GM18499 (cell line): ENCODE results near the gene SFT2D3.

Source experiments
- ATAC-seq: cut with Tn5 transposase; IDR thresholded peaks from one replicate; pipeline ENCODE4 v1.9.1; 2021; ENCODE audit warnings: moderate number of reproducible peaks; ENCODE audit not compliant: insufficient read depth, unreplicated experiment

Gene SFT2D3

DNA sequence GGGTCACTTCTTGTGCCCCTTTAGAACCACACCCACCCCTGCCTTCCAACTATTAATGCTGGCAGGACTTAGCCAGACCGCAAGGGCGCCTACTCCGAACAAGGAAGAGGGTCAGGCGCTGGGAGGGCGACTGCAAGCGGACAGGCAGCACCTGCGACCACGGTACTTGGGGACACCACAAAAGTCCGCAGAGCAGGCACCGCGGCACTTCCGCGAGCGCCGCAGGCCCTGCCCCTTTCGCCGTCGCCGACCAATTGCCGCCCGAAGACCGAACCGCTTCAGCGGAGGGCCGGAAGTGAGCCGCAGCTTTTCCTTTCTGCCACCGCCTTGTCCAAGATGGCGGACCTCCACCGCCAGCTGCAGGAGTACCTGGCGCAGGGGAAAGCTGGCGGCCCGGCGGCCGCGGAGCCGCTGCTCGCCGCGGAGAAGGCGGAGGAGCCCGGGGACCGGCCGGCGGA is at the start of gene SFT2D3:
Gene SFT2D3, plus strand, starts transcription at position 305 of the 458 bp plus-strand sequence. Its CDS starts 32 bp downstream, at position 337.
- ATAC-seq = peak; percentile 48

DNA sequence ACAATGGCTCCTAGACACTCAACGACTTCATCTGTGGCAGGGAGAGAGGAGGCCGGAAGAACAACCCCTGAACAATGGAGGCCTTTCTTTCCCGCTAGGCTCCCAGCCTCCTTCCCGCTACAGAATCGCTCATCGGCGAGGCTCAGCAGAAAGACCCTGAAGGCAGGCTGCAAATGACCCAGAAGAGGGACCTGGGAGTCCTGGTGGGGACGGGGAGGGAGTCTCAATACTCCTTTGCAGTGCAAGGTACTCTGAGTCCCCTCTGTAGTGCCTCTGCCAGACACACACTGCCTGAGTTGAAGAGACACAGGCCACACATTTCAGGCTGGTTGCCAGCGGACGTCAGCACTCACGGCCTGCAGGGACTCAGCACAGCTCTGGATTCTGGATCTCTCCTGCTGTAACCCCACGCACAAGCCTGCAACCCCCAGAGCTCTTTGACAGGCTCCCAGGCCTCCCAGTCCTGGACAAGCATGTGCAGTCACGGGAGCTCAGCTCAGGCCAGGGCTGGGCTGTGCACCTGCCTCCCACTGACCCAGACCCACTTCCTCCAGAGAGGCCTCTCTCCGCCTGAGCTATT is 49.2 kb upstream of the SFT2D3 start:
- no peak for ATAC-seq

DNA sequence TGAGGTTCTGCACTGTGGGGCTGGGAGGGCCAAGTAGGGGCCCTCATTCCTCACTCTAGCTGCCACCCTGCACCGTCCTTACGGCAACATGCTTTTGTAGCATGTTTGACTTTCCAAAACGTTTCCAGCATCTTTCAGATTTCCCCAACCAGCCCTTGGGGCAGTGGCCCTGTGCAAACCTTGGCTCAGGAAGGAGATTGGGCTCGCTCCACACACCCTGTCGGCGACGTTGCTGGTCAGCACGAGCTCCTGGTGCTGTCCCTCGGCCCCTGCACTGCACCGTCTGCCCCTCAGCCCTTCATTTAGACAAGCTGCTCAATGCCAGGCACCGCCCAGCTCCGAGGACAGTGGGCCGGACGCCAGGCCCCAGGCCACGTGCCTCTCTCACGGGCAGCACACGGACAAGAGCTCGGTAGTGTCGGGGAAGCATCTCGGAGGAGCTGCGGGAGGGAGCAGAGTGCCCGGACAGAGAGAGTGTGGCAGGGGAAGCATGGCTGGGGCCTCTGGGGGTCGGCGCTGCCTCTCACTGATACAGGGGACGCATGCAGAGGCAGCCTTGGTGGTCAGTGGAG is 48.4 kb upstream of the SFT2D3 start:
- no peak for ATAC-seq

- no peak for ATAC-seq
Observed at GRCh38 chr2:127653421-127654083, 47.7 kb upstream of the SFT2D3 start.

DNA sequence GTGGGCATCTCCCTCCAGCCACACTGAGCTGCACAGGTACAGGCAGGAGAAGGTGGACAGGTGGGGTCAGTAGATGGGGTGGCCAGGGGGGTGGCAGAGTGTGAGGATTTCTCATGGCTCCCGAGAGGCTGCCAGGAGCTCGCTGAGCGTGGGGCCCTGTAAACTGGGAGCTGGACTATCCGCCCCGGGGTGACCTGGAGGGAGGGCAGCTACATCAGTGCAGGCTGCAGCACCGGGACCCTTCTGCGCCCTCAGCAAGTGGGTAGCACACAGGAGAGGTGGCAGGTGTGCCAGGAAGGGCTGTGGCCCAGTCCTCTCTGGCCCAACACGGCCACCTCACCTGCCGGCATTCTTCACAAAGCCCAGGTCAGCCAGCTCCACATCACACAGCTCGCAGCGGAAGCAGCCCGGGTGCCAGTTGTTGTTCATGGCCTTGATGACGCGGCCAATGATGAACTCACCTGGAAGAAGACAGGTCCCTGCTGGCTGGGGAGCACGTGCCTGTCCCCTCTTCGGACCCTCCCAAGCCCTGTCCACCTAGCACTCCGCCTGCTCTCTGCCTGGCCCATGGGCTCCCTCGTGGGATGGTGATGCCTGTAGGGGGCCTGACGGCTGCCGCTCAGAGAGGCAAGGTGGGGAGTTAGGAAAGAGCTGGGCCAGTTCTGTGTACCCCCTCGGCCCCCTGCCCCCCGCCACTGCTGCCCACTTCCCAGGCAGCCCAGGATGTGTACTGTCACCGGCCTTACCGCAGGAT is 47.0 kb upstream of the SFT2D3 start:
- ATAC-seq = no peak

- no peak for ATAC-seq
Observed at GRCh38 chr2:127654838-127655175, 46.5 kb upstream of the SFT2D3 start.

DNA sequence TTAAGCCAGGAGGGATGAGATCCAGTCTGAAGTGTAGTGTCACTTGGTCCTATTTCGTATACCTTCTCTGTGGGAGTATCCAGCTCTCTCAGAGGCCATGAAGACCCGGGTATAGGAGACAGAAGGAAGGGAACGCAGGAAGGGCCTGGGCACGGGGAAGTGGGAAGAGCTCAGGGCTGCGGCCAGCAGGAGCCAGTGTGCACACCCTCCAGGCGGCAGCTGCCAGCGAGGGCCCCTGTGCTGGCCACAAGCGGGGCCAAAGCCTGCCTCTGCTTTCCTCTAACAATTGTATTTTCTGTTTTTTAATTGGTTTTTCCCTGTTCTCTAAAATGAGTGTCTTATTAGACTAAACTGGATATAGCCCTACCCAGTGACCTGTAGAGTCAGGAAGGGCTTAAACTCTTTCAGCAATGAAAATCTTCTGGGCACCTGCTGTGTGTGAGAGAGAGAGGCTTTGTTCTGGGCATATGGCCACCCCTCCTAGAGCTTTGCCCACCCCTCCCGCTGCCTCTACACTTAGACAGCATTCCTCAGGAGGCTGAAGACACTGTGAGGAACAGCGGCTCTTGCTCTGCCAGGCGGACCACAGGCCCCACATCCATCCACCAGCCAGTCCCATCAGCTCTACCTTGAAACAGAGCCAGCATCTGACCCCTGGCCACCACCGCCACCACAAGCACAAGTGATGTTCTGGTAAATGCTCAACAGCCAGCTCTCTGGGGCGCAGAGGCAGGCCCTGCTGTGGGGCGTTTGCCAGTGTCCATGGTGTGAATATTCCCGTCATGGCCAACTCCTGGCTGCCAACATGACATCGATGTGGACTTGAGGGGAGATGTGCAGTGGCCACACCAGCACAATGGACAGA is 45.9 kb upstream of the SFT2D3 start:
- ATAC-seq = no peak

- ATAC-seq = no peak
Observed at GRCh38 chr2:127656569-127657231, 44.6 kb upstream of the SFT2D3 start.

DNA sequence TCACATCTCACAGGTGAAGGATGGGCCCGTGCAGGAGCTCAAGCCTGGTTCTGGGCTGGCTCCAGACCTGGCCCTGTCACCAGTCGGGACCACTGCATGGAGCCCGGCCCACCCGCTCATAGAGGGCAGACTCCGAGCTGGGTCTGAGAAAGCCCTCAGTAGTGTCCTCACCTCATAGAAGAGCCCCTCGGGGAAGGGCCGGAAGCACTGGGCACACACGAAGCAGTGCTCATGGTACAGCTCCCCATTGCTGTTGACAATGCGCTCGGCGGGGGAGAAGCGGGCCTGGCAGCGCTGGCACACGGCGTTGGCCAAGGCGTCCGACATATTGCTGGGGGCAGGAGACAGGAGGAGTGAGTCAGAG is 44.1 kb upstream of the SFT2D3 start:
- no peak for ATAC-seq

DNA sequence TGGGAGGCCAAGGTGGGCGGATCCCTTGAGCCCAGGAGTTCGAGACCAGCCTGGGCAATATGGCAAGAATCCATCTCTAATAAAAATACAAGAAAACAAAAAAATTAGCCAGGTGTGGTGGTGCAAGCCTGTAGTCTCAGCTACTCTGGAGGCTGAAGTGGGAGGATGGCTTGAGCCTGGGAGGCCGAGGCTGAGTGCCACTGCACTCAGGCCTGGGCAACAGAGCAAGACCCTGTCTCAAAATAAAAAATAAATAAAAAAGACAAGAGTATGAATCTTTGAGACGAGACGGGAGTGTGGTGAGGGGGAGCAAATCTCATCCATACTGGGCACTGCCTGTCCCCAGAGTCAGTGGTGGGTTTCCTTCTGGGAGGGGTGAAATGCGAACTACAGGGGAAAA is 43.2 kb upstream of the SFT2D3 start:
- ATAC-seq = no peak

GRCh38 chr2:127658641-127659407 is 42.5 kb upstream of the SFT2D3 start:
- no peak for ATAC-seq

- ATAC-seq = no peak
Observed at GRCh38 chr2:127659408-127660290, 41.6 kb upstream of the SFT2D3 start.

DNA sequence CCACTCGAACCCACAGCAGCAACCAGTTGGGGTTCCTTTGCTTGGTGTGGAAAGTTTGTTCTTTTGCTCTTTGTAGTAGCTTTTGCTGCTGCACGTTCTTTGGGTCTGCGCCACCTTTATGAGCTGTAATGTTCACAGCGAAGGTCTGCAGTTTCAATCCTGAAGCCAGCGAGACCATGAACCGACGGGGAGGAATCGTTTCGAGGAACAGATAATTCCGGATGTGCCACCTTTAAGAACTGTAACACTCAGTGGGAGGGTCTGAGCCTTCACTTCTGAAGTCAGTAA is 41.1 kb upstream of the SFT2D3 start:
- ATAC-seq = no peak

DNA sequence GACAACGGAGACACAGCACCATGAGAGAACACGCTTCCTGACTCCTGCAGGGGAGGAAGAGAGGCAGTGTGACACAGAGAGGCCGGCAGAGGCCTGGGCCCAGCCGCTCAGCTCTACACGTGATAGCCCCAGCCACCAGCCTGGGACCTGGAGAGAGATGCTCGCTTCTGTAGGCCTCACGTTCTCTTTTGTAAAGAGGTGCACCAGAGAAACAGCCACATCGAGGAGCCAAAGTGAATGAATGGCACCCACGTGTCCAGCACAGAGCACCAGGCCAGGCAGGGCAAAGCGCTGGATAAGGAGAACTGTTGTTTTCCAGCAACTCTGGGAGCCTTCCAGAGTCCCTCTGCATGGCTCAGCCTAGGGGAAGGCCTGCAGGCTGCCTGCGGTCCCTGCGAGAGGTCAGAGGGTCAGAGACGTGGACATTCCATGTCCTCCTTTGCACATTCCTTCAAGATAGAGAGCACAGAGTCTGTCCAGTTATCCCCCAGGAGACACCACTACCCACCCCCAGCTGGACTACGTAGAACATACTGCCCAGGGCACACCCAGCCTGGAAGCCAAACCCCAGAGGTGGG is 40.1 kb upstream of the SFT2D3 start:
- no peak for ATAC-seq

GRCh38 chr2:127661949-127662510 is 39.3 kb upstream of the SFT2D3 start:
- no peak for ATAC-seq

- ATAC-seq = no peak
Observed at GRCh38 chr2:127662937-127663565, 38.2 kb upstream of the SFT2D3 start.

DNA sequence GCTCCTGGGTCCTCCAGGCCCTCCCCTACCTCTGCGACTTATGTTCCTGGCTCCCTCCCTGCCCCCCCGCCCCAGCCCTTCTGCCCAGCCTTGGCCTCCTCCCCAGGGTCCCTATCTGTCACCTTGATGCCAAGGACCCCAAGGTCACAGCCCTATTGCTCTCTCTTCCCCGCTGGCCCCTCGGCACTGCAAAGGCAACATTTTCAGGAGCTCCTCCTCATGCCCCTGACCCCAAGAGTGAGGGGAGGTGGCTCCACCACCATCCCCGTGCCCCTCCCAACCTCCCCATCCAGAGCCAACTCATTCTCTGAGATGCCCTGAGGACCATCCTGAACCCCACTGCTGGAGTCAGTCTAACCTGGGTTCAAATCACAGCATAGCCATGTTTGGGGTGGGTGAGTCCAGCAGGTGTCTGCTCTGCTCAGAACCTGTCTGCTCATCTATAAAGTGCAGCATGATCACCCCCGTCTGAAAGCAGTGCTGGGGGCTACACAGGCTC is 37.7 kb upstream of the SFT2D3 start:
- no peak for ATAC-seq
